Esophagus (tissue), 2 donors: ENCODE measurements around the gene NEK7. TPM values are rescaled to one million over a fixed set of nuclear protein-coding genes. Genes with fewer than 3 reads are reported as not detected.
"Not testable (repeated sequence)": the region's sequence is repeated elsewhere in the genome, so short reads cannot be mapped to it uniquely, and the experiment has no call there.

Experiments used
- H3K27ac ChIP-seq, 2 donors: one replicate each; pipeline ENCODE4 v1.5.1; 2013; ENCODE audit warnings: low read depth in 2 of 2, mild to moderate bottlenecking in 2 of 2, inconsistent platforms in 1 of 2, low read length in 1 of 2, moderate library complexity in 1 of 2
- H3K27me3 ChIP-seq, 2 donors: one replicate each; pipeline ENCODE4 v1.6.1; 2013; ENCODE audit warnings: low read length in 2 of 2, control low read depth in 1 of 2, mild to moderate bottlenecking in 1 of 2; ENCODE audit not compliant: insufficient read depth in 2 of 2, control insufficient read depth in 1 of 2
- H3K36me3 ChIP-seq, 2 donors: one replicate each; pipeline ENCODE4 v1.6.1; 2013; ENCODE audit warnings: low read length in 1 of 2; ENCODE audit not compliant: control insufficient read depth in 2 of 2, insufficient read depth in 2 of 2
- H3K4me1 ChIP-seq, 2 donors: one replicate each; pipeline ENCODE4 v1.6.1; 2013; ENCODE audit warnings: low read length in 1 of 2; ENCODE audit not compliant: control insufficient read depth in 2 of 2, insufficient read depth in 2 of 2
- H3K4me3 ChIP-seq, 2 donors: one replicate each; pipeline ENCODE4 v1.5.1; 2013; ENCODE audit warnings: low read length in 2 of 2, mild to moderate bottlenecking in 2 of 2, low read depth in 1 of 2, moderate library complexity in 1 of 2
- H3K9me3 ChIP-seq, 2 donors: one replicate each; pipeline ENCODE4 v1.6.1; 2013; ENCODE audit warnings: mild to moderate bottlenecking in 2 of 2, low read depth in 1 of 2, low read length in 1 of 2, moderate library complexity in 1 of 2; ENCODE audit not compliant: control insufficient read depth in 2 of 2, insufficient read depth in 1 of 2
- WGBS, 2 donors: extraction: QIAGEN DNeasy Blood & Tissue Kit; methylation state at CpG; one replicate each; pipeline ENCODE4 v1.1.7; 2013; 5-methylcytosine and 5-hydroxymethylcytosine counted together
- polyA plus RNA-seq, 2 donors: library from polyadenylated mRNA; stranded (reverse); fragments of 200-250 nt; gene quantifications; one replicate each; pipeline ENCODE4 v1.2.3, GENCODE V29; 2013
- donor health status: healthy with polysubstance abuse.
- donor health status: Bipolar disorder and iron deficiency.

NEK7 gene
- polyA plus RNA-seq, 2 donors: 9.7 to 13.2 TPM

DNA sequence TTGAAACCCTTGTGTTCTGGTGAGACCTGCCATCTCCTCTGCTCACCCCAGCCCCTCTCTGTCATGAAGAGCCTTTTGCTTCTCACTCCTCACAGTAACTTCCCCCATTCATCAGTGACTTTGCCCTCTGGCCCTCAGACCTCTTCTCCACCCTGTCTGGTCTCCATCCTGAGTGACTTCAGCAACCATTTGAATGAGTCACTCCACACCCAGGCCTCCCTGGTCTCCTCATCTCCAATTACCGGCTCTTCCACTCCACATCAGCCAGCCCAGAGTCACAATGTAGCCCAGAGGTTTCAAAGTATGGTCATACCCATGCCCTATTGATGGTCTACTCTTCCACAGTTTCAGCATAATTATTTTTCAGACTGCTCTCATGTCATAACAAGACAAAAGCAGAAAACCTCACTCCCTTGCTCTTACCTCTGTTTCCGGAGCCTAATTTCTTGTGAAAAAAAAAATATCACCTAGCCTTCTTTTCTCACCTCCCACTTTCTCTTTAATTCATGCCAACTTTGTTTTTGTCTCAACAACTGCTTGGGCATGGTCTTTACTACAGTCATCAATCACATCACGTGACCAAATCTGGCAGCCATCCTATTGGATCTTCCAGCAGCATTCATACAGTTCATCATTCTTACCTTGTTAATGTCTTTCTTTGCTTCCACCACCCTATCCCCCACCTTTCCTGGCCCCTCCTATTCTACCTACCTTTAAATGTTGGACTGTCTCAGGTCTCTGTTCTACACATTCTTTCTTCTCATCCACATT is 35.6 kb upstream of the NEK7 start:
- no peaks in the 10 kb centered on the region for H3K27me3 ChIP-seq
- 69 to 87% methylated on average over 3 of the region's 3 CpGs for WGBS, 2 donors
- H3K4me1 ChIP-seq: no peaks in the 10 kb centered on the region
- H3K36me3 ChIP-seq: no peaks in the 10 kb centered on the region
- no peak overlapping the region for H3K27ac ChIP-seq
- H3K9me3 ChIP-seq: no peaks in the 10 kb centered on the region
- no peak overlapping the region for H3K4me3 ChIP-seq

DNA sequence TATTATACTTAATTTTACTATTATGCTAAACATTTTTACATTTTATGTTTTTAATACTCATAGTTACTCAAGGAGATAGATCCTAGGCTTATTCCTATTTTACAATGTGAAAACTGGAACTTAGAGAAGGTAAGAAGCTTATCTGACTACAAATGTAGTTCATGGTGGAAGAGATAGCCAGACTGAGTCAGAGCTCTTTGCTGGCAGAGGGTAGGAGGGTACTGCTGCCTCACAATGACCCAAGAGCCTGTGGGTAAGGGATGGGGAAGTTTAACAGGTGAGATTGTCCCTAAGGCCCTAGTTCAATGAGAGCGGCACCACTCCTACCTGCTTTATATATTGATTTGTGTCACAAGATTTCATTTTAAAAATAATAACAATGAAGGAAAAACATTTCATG is 34.1 kb upstream of the NEK7 start:
- no peaks in the 10 kb centered on the region for H3K27me3 ChIP-seq
- no peaks in the 10 kb centered on the region for H3K36me3 ChIP-seq
- 95 to 100% methylated on average over 1 of the region's 1 CpG for WGBS, 2 donors

DNA sequence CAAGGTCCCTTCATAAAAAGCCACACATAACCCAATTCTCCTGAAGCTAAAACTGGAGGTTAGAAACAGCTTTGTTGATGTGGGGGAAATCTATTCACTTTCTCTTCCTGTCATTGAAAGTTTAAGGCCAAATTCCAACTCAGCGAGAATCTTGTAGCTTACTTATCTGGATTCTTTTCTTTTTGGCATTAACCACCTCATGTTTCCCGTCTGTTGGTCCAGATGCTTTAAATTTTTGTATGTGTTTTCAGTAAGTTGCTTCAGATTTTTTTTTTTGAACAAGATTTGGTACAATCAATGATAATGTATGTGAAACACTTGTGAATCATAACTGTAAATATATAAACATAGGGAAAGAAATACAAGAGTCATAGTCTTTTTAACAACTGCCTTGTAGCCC is 33.7 kb upstream of the NEK7 start:
- H3K27ac ChIP-seq: no peak overlapping the region
- no peaks in the 10 kb centered on the region for H3K27me3 ChIP-seq
- H3K4me1 ChIP-seq: no peaks in the 10 kb centered on the region
- WGBS, 2 donors: 54 to 59% methylated on average over 2 of the region's 2 CpGs
- H3K4me3 ChIP-seq: no peak overlapping the region
- H3K9me3 ChIP-seq: no peaks in the 10 kb centered on the region
- no peaks in the 10 kb centered on the region for H3K36me3 ChIP-seq

More for the DNA sequence above, 34.1 kb upstream of the NEK7 start:
- no peaks in the 10 kb centered on the region for H3K9me3 ChIP-seq
- H3K27ac ChIP-seq: no peak overlapping the region
- H3K4me1 ChIP-seq: no peaks in the 10 kb centered on the region
- H3K4me3 ChIP-seq: no peak overlapping the region

DNA sequence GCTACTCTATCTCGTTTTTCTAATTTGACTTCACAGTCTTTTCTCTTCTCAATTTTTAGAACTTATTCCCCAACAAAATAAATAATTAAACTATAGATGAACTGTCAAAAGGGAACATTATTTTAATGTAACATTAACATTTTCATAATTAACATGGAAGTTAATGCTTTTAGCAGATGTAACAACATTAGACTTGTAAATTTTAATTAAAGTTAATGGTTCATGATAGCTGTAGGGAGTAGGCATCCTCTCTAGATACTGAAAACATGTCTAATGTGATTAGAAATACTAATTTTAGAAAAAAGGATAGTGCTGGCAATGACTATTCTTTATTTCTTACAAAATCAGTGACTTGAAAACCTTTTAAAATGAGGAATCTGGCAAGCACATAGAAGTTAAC is 32.1 kb upstream of the NEK7 start:
- H3K4me3 ChIP-seq: no peak overlapping the region
- no peaks in the 10 kb centered on the region for H3K27me3 ChIP-seq
- 88 to 89% methylated on average over 1 of the region's 1 CpG for WGBS, 2 donors
- H3K4me1 ChIP-seq: no peaks in the 10 kb centered on the region
- H3K27ac ChIP-seq: no peak overlapping the region
- no peaks in the 10 kb centered on the region for H3K9me3 ChIP-seq
- no peaks in the 10 kb centered on the region for H3K36me3 ChIP-seq

DNA sequence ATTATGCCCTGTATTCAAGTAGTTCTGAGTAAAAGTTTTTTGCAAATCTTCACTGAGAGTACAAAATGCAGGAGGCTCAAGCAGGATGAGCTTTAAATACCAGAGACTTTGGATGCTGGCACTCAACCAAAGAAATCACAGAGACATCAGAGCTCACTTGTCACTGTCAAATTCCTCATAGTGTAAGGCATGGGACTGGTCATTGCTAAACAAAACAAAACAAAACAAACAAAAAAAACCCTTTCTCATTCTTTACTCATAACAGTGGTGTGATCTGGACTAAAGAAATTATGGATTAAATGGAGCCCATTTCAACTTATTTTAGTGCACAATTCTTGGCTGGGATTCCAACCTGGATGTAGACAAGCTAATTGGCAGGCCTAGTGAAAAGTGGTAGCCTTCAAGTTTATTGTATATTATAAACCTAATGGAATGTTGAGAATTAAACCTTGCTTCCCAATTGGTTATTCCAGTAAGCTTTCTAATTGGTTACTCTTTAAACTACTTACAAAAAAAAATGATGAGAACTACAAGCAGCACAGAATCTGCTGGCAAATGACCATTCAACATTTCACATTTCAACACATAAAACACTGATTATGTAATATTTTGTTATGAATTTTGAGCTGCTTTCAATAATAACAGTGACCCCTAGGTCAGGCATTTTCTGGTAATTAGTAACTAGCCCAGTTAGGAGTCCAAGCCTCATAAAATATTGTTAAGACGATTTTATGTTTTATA is 30.6 kb upstream of the NEK7 start:
- 49 to 65% methylated on average over 1 of the region's 1 CpG for WGBS, 2 donors

DNA sequence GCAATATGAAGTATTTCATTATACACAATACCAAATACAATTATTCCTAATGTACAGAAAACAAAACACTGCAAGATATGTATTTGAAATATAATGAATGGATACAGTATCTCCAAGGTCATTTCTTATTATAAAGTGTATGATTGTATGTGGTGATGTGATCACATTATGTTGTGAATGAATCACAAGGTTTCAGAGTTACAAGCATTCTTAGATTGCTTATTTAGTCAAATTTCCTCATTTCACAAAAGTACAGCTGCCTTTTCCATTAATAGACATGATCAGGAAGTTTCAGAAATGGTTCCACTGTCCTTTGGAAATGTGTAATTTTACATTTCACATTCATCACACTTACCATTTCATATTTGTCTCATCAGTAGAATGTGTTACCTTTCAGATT is 28.3 kb upstream of the NEK7 start:
- no peaks in the 10 kb centered on the region for H3K36me3 ChIP-seq
- H3K9me3 ChIP-seq: no peaks in the 10 kb centered on the region
- no peaks in the 10 kb centered on the region for H3K27me3 ChIP-seq
- H3K27ac ChIP-seq: no peak overlapping the region
- no peaks in the 10 kb centered on the region for H3K4me1 ChIP-seq
- no peak overlapping the region for H3K4me3 ChIP-seq

More for the DNA sequence above, 30.6 kb upstream of the NEK7 start:
- no peak overlapping the region for H3K4me3 ChIP-seq
- H3K9me3 ChIP-seq: no peaks in the 10 kb centered on the region
- no peaks in the 10 kb centered on the region for H3K4me1 ChIP-seq
- no peaks in the 10 kb centered on the region for H3K36me3 ChIP-seq
- H3K27me3 ChIP-seq: no peaks in the 10 kb centered on the region
- H3K27ac ChIP-seq: no peak overlapping the region

DNA sequence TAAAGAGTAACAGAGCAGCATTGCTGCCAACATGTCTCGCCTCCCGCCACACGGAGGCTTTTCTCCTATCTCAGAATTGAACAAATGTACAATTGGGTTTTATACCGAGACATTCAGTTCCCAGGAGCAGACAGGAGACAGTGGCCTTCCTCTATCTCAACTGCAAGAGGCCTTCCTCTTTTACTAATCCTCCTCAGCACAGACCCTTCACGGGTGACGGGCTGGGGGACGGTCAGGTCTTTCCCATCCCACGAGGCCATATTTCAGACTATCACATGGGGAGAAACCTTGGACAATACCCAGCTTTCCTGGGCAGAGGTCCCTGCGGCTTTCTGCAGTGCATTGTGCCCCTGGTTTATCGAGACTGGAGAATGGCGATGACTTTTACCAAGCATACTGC is 26.7 kb upstream of the NEK7 start:
- not testable (repeated sequence) for H3K36me3 ChIP-seq, H3K4me1 ChIP-seq, H3K9me3 ChIP-seq, H3K4me3 ChIP-seq, H3K27ac ChIP-seq, H3K27me3 ChIP-seq
- 91 to 93% methylated on average over 11 of the region's 11 CpGs for WGBS, 2 donors

DNA sequence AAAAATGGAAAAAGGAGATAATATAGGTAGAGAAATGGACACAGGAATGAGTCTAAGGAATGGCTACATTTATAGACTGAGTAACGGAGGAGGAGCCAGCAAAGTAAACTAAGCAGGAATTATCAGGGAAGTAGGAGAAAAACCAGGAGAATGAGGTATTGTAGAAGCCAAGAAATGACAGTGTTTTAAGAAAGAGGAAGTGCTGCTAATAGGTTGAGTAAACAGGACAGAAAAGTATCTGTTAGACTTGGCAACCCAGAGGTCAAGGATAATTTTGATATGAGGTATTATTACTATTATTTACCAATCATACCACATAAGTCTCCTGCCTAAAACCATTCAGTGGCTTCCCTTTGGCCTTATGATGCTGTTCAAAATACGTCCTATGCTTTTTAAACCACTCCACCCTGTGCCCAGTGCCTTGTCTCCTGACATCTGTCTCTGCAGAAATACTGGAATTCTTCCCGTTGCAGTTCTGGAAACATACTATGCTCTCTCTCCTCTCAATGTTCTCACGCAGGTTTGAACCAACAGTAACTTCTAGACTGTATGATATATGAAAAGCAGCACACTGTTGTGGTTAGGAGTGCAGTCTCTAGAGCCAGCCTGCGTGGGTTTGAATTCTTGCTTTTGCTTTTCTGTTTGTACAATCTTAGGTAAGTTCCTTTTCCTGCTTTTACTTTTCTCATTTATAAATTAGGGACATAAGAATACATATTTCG is 24.6 kb upstream of the NEK7 start:
- no peak overlapping the region for H3K4me3 ChIP-seq
- H3K9me3 ChIP-seq: no peaks in the 10 kb centered on the region
- WGBS, 2 donors: 84 to 85% methylated on average over 6 of the region's 6 CpGs

DNA sequence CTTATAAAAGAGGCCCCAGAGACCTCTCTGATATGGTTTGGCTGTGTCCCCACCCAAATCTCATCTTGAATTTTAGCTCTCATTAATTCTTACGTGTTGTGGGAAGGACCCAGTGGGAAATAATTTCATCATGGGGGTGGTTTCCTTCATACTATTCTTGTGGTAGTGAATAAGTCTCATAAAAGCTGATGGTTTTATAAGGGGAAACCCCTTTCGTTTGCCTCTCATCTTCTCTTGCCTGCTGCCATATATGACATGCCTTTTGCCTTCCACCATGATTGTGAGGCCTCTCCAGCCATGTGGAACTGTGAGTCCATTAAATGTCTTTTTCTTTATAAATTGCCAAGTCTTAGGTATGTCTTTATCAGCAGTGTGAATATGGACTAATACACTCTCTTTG is 22.5 kb upstream of the NEK7 start:
- Histone ChIP-seq H3K27ac (no peak overlapping the region), H3K27me3 (no peaks in the 10 kb centered on the region), H3K4me3 (no peak overlapping the region), H3K9me3 (no peaks in the 10 kb centered on the region), H3K4me1 (no peaks in the 10 kb centered on the region), H3K36me3 (no peaks in the 10 kb centered on the region)
- 57 to 73% methylated on average over 2 of the region's 2 CpGs for WGBS, 2 donors

More for the DNA sequence above, 24.6 kb upstream of the NEK7 start:
- H3K27ac ChIP-seq: no peak overlapping the region
- H3K27me3 ChIP-seq: no peaks in the 10 kb centered on the region
- H3K4me1 ChIP-seq: no peaks in the 10 kb centered on the region
- no peaks in the 10 kb centered on the region for H3K36me3 ChIP-seq
